Stimulated activated effector memory CD8-positive, alpha-beta T cell treated with anti-CD3 and anti-CD28 coated beads, Interleukin-12 subunit alpha, Interleukin-12 subunit beta, amount 100 ng/mL, for 72 hours (primary cell): ENCODE data around the gene MIEF1.
"Not testable (repeated sequence)": the region's sequence is repeated elsewhere in the genome, so short reads cannot be mapped to it uniquely, and the experiment has no call there.

Experiments
- ATAC-seq: fragments of 150-1000 bp; cut with Tn5 transposase; 2 replicates; pipeline ENCODE4 v1.10.0; 2021
- DNase-seq, 2 donors: peaks; one replicate each; pipeline ENCODE4 v3.0.0; 2021 to 2022; ENCODE audit warnings: low spot score in 2 of 2
- H3K27ac Mint-ChIP-seq: one replicate; pipeline ENCODE4 v1.8.0; 2022; ENCODE audit warnings: mild to moderate bottlenecking, mixed read lengths
- H3K36me3 Mint-ChIP-seq: one replicate; pipeline ENCODE4 v1.8.0; 2022; ENCODE audit warnings: mild to moderate bottlenecking, mixed read lengths
- H3K4me1 Mint-ChIP-seq: one replicate; pipeline ENCODE4 v1.8.0; 2022; ENCODE audit warnings: mixed read lengths
- H3K4me3 Mint-ChIP-seq: one replicate; pipeline ENCODE4 v1.8.0; 2022; ENCODE audit warnings: mild to moderate bottlenecking, mixed read lengths
- H3K9me3 Mint-ChIP-seq: one replicate; pipeline ENCODE4 v1.8.0; 2022; ENCODE audit warnings: mixed read lengths

The MIEF1 gene

GRCh38 chr22:39493759-39494158, 8.3 kb upstream of the MIEF1 start:
- H3K4me3 Mint-ChIP-seq: no peak overlapping the region
- H3K36me3 Mint-ChIP-seq: no peaks in the 10 kb centered on the region
- H3K4me1 Mint-ChIP-seq: peaks cover 20% of the 10 kb centered on the region

DNA sequence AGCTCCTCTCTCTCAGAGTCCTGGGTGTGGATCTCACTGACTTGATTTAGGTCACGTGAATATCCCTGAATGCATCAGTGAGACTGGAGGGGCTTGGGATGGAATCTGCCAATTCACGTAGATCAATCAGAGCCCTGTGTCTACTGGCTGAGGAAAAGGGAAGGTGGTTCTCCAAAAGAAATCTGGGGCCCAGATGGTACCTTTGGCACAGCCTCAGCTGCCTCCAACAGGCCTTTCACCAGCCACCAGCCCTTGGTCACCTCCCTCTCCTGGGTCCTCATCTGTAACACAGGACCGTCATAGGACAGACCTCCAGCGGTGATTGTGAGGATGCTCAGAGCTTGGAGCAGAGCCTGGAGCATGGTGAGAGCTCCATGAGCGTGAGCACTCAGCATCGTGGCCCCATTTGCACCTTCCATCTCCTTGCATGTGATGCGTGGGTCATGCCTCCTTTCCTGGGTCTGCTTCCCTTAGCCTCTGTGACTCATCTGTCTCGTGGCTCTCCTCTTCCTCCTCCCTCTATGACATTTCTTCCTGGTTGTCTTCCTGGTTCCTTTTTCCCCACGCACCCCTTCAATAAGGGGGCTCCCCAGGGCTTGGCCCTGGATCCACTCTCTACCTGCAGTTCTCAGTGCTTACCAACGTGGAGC, 7.5 kb upstream of the MIEF1 start:
- H3K36me3 Mint-ChIP-seq: no peaks in the 10 kb centered on the region
- DNase-seq (no peak), ATAC-seq (no peak)
- no peaks in the 10 kb centered on the region for H3K9me3 Mint-ChIP-seq
- no peak overlapping the region for H3K27ac Mint-ChIP-seq
- H3K4me3 Mint-ChIP-seq: no peak overlapping the region
- H3K4me1 Mint-ChIP-seq: peaks cover 20% of the 10 kb centered on the region

More at GRCh38 chr22:39493759-39494158, 8.3 kb upstream of the MIEF1 start:
- Mint-ChIP-seq H3K9me3 (no peaks in the 10 kb centered on the region), H3K27ac (no peak overlapping the region)
- ATAC-seq (no peak), DNase-seq (no peak)

DNA sequence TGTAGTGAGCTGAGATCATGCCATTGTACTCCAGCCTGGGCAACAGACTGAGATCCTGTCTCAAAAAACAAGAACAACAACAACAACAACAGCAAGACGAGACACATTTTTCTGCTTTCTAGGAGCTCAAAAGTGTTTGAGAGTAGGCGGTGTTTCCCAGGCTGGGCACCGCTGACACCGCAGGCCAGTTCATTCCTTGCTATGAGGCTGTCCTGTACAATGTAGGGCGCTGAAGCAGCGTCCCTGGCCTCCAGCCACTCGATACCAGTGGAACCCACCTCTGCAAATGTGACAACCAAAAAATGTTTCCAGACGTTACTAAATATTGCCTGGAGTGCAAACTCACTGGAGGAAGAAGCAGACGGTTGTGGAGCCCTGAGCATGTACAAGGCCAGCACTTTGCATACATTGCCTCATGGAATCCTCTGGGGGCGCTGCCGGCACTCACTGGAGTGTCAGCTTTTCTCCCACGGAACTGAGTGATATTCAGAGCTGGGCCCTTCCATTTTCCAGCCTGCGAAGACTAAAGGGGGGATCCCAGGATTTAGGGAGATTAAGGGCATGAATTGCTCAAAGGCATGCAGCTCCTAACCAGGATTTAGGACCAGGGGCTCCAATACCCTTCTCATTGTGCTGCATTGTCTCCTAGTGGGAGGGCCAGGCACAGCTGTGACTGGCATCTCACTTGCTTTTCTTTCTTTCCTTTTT, 5.8 kb upstream of the MIEF1 start:
- ATAC-seq: peak; percentile 76
- no peak overlapping the region for H3K4me3 Mint-ChIP-seq
- no peak overlapping the region for H3K27ac Mint-ChIP-seq
- no peaks in the 10 kb centered on the region for H3K9me3 Mint-ChIP-seq
- peaks cover 16% of the 10 kb centered on the region for H3K4me1 Mint-ChIP-seq
- DNase-seq: peak in 1 of 2 donors; percentile 68
- no peaks in the 10 kb centered on the region for H3K36me3 Mint-ChIP-seq

GRCh38 chr22:39497429-39497828, 4.7 kb upstream of the MIEF1 start:
- H3K4me3 Mint-ChIP-seq: no peak overlapping the region
- H3K36me3 Mint-ChIP-seq: no peaks in the 10 kb centered on the region
- ATAC-seq (no peak), DNase-seq (no peak)
- H3K9me3 Mint-ChIP-seq: no peaks in the 10 kb centered on the region
- H3K4me1 Mint-ChIP-seq: peaks cover 27% of the 10 kb centered on the region
- no peak overlapping the region for H3K27ac Mint-ChIP-seq

DNA sequence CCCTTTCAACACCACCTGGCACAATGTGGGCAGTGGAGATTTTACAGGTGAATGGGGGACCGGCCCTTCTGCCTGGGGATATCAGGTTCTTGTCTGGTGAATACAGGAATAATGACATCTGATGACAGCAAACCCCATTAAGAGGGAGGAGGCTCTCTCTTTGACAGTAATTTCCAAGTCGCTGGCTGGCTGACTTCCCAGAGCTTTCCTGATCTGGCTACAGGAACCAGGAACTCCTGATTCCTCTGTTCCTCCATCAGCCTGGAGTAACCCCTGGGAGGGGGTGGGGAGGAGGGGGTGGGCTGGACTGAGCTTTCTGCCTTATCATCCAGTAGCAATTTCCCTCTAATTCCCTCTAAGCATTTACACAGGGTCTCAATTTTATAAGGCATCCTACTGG, 3.7 kb upstream of the MIEF1 start:
- no peak for DNase-seq
- Mint-ChIP-seq H3K27ac (no peak overlapping the region), H3K4me1 (peaks cover 28% of the 10 kb centered on the region), H3K9me3 (no peaks in the 10 kb centered on the region), H3K36me3 (peaks cover 2% of the 10 kb centered on the region), H3K4me3 (no peak overlapping the region)
- ATAC-seq: no peak

GRCh38 chr22:39498802-39499201, 3.3 kb upstream of the MIEF1 start:
- peak overlapping the region; percentile 41 for H3K27ac Mint-ChIP-seq

DNA sequence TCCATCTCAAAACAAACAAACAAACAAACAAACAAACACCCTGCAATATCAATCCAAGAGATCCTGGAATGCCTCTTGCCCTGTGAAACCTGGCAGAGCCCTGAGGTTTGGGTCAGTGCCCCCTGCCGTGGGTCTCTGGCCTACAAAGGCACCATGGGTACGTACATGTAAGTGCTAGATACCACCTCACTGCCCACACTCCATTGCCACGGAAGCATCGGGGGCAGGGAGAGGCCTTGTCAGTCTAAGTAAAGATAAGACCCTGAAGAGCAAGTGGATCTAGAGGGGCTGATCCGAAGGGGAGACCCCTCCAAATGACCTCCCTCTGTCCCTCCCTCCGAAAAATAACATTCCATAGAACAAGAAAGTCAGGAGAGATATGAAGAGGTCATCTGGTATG, 2.0 kb upstream of the MIEF1 start:
- peaks cover 35% of the 10 kb centered on the region for H3K4me1 Mint-ChIP-seq
- H3K36me3 Mint-ChIP-seq: peaks cover 19% of the 10 kb centered on the region
- H3K27ac Mint-ChIP-seq: no peak overlapping the region
- DNase-seq: no peak
- H3K4me3 Mint-ChIP-seq: no peak overlapping the region
- ATAC-seq: no peak
- no peaks in the 10 kb centered on the region for H3K9me3 Mint-ChIP-seq

More at GRCh38 chr22:39498802-39499201, 3.3 kb upstream of the MIEF1 start:
- Mint-ChIP-seq H3K4me1 (peaks cover 29% of the 10 kb centered on the region), H3K4me3 (no peak overlapping the region), H3K9me3 (no peaks in the 10 kb centered on the region), H3K36me3 (peaks cover 6% of the 10 kb centered on the region)
- no peak for ATAC-seq
- no peak for DNase-seq

- DNase-seq: no peak
- Mint-ChIP-seq H3K4me3 (peak overlapping the region; percentile 85), H3K4me1 (peaks cover 49% of the 10 kb centered on the region), H3K36me3 (peaks cover 35% of the 10 kb centered on the region), H3K27ac (peak overlapping the region; percentile 89), H3K9me3 (no peaks in the 10 kb centered on the region)
- ATAC-seq: peak; percentile 49
Measured at GRCh38 chr22:39501644-39502108, 414 bp upstream of the MIEF1 start.

- Mint-ChIP-seq H3K4me3 (peak overlapping the region; percentile 85), H3K36me3 (peaks cover 47% of the 10 kb centered on the region), H3K4me1 (peaks cover 52% of the 10 kb centered on the region), H3K9me3 (no peaks in the 10 kb centered on the region), H3K27ac (peak overlapping the region; percentile 89)
- peak; percentile 0 for ATAC-seq
- no peak for DNase-seq
Measured at GRCh38 chr22:39502789-39503409, 809 bp downstream of the MIEF1 start.

GRCh38 chr22:39503630-39504029, 1.5 kb downstream of the MIEF1 start:
- H3K4me1 Mint-ChIP-seq: peaks cover 60% of the 10 kb centered on the region

DNA sequence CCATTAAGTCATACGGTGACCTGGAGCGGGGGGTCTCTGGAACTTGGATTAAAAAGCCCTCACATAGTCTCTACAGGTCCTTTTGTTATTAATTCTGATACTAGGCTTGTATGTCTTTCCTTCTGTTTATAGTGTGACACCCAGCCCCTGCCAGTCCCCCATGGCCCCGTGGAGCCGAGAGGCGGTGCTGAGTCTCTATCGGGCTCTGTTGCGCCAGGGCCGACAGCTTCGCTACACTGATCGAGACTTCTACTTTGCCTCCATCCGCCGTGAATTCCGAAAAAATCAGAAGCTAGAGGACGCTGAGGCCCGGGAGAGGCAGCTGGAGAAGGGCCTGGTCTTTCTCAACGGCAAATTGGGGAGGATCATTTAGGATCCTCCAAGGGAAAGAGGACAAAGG, 2.0 kb downstream of the MIEF1 start:
- Mint-ChIP-seq H3K9me3 (no peaks in the 10 kb centered on the region), H3K4me3 (peak overlapping the region; percentile 85), H3K4me1 (peaks cover 62% of the 10 kb centered on the region), H3K36me3 (peaks cover 59% of the 10 kb centered on the region), H3K27ac (no peak overlapping the region)
- no peak for DNase-seq
- ATAC-seq: no peak

More at GRCh38 chr22:39503630-39504029, 1.5 kb downstream of the MIEF1 start:
- H3K4me3 Mint-ChIP-seq: peak overlapping the region; percentile 85
- DNase-seq (no peak), ATAC-seq (no peak)
- peak overlapping the region; percentile 89 for H3K27ac Mint-ChIP-seq
- peaks cover 54% of the 10 kb centered on the region for H3K36me3 Mint-ChIP-seq
- no peaks in the 10 kb centered on the region for H3K9me3 Mint-ChIP-seq

DNA sequence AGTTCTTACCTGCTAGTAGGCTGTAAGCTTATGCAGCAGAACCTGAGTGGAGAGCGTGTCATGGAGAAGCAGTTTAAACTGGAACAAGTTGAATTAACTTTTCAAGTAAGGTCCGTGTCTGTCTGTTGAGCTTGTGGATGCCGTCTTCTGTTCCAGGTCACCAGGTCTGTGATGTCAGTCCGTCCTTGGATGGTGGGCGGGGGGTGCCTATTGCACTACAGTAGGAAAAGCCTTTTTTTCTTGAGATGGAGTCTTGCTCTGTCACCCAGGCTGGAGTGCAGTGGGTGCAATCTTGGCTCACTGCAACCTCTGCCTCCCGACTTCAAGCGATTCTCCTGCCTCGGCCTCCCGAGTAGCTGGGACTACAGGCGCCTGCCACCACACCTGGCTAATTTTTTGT, 4.9 kb downstream of the MIEF1 start:
- not testable (repeated sequence) for DNase-seq, H3K9me3 Mint-ChIP-seq, ATAC-seq, H3K4me3 Mint-ChIP-seq
- peaks cover 88% of the 10 kb centered on the region for H3K36me3 Mint-ChIP-seq
- H3K27ac Mint-ChIP-seq: peak overlapping the region; percentile 41
- peaks cover 60% of the 10 kb centered on the region for H3K4me1 Mint-ChIP-seq

GRCh38 chr22:39508393-39508792, 6.3 kb downstream of the MIEF1 start:
- Mint-ChIP-seq H3K4me3 (no peak overlapping the region), H3K27ac (peak overlapping the region; percentile 58), H3K36me3 (peaks cover 100% of the 10 kb centered on the region), H3K4me1 (peaks cover 51% of the 10 kb centered on the region), H3K9me3 (no peaks in the 10 kb centered on the region)
- ATAC-seq (no peak), DNase-seq (no peak)

DNA sequence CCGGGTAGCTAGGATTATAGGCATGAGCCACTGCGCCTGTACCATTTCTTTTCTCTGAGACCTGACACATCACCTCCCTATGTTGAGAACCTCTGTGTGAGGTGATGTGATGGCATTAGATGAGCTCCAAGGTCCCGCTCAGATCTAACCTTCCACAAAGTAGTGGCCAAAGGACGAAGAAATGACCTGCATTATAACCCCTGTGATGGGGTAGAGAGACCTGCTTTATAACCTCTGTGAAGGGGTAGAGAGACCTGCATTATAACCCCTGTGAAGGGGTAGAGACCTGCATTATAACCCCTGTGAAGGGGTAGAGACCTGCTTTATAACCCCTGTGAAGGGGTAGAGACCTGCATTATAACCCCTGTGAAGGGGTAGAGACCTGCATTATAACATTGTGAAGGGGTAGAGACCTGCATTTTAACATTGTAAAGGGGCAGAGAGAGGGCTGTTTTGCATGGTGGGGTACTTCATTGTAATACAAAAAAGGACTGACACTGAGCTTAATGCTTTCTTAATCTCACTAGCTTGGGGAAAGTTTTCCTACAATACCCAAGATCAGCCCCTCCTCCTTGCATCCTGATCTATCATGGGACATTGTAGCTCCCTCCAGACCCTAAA, 8.5 kb downstream of the MIEF1 start:
- no peaks in the 10 kb centered on the region for H3K9me3 Mint-ChIP-seq
- H3K36me3 Mint-ChIP-seq: peaks cover 100% of the 10 kb centered on the region
- ATAC-seq (no peak), DNase-seq (no peak)
- H3K4me3 Mint-ChIP-seq: no peak overlapping the region
- peaks cover 45% of the 10 kb centered on the region for H3K4me1 Mint-ChIP-seq
- no peak overlapping the region for H3K27ac Mint-ChIP-seq

DNA sequence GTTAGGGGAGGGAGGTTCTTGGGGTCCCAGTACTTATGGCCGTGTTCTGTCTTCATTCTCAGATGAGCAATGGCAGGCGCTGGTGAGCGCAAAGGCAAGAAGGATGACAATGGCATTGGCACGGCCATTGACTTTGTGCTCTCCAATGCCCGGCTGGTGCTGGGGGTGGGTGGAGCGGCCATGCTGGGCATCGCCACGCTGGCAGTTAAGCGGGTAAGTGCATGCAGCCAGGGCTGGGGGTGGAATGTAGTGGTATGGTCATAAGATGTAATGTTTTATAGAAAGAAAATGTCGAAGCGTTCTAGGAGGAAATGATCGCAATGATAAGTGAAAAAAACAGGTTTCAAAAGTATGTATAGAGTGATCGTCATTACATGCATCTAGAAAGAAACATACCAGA, 9.1 kb downstream of the MIEF1 start:
- no peak overlapping the region for H3K4me3 Mint-ChIP-seq
- peaks cover 45% of the 10 kb centered on the region for H3K4me1 Mint-ChIP-seq
- peaks cover 100% of the 10 kb centered on the region for H3K36me3 Mint-ChIP-seq
- ATAC-seq (no peak), DNase-seq (no peak)
- no peaks in the 10 kb centered on the region for H3K9me3 Mint-ChIP-seq
- no peak overlapping the region for H3K27ac Mint-ChIP-seq
